ENCODE data around the gene SSTR3. TPM values are rescaled to one million over a fixed set of nuclear protein-coding genes. Genes with fewer than 3 reads are reported as not detected.

SSTR3 gene
- total RNA-seq, 1 experiment from 2014 or later = not detected

- H3K9me3 ChIP-seq (ENCODE audit: low read depth, low read length, poor library complexity, severe bottlenecking) = peaks cover 8% of the 10 kb centered on the region
- intact Hi-C loops (cut with micrococcal nuclease; ENCODE audit: unreplicated experiment) = no loop called here
- no peaks in the 10 kb centered on the region for H3K36me3 ChIP-seq (ENCODE audit: insufficient read depth, low read length, poor library complexity, severe bottlenecking)
- H3K4me1 ChIP-seq (ENCODE audit: insufficient read depth, low read length, poor library complexity, severe bottlenecking) = peaks cover 35% of the 10 kb centered on the region
- DNase-seq (ENCODE audit: low spot score) = no peak
- POLR2A ChIA-PET (ENCODE audit: low non-redundant PET) = no interaction called here
- no peak overlapping the region for H3K27ac ChIP-seq (ENCODE audit: low read depth, low read length, poor library complexity, severe bottlenecking)
- TF ChIP-seq EZH2 (IDR thresholded peaks at IDR 0.05; ENCODE audit: borderline replicate concordance, low read depth, low read length, poor library complexity, severe bottlenecking) = no peak
- TF ChIP-seq, protein P1, sequence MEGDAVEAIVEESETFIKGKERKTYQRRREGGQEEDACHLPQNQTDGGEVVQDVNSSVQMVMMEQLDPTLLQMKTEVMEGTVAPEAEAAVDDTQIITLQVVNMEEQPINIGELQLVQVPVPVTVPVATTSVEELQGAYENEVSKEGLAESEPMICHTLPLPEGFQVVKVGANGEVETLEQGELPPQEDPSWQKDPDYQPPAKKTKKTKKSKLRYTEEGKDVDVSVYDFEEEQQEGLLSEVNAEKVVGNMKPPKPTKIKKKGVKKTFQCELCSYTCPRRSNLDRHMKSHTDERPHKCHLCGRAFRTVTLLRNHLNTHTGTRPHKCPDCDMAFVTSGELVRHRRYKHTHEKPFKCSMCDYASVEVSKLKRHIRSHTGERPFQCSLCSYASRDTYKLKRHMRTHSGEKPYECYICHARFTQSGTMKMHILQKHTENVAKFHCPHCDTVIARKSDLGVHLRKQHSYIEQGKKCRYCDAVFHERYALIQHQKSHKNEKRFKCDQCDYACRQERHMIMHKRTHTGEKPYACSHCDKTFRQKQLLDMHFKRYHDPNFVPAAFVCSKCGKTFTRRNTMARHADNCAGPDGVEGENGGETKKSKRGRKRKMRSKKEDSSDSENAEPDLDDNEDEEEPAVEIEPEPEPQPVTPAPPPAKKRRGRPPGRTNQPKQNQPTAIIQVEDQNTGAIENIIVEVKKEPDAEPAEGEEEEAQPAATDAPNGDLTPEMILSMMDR (conservative IDR thresholded peaks at IDR 0.05; ENCODE audit: low read depth, low read length) = no peak
- no peak overlapping the region for H3K4me3 ChIP-seq (ENCODE audit: low read depth, low read length, poor library complexity, severe bottlenecking)
- H3K27me3 ChIP-seq (replicated peaks; ENCODE audit: insufficient read depth, low read depth, low read length, poor library complexity) = no peaks in the 10 kb centered on the region
- CTCF ChIA-PET = no interaction called here
- BruUV-seq (replicated peaks) = no TSS peak
These were observed 22.0 kb downstream of the SSTR3 start for GRCh38 chr22:37190262-37190780.

- TF ChIP-seq, protein P1 (conservative IDR thresholded peaks at IDR 0.05; ENCODE audit: low read depth, low read length) = no peak
- no peak for TF ChIP-seq EZH2 (IDR thresholded peaks at IDR 0.05; ENCODE audit: borderline replicate concordance, low read depth, low read length, poor library complexity, severe bottlenecking)
- peak; percentile 70 for DNase-seq (ENCODE audit: low spot score)
- no peaks in the 10 kb centered on the region for H3K36me3 ChIP-seq (ENCODE audit: insufficient read depth, low read length, poor library complexity, severe bottlenecking)
- peaks cover 8% of the 10 kb centered on the region for H3K9me3 ChIP-seq (ENCODE audit: low read depth, low read length, poor library complexity, severe bottlenecking)
- H3K4me3 ChIP-seq (ENCODE audit: low read depth, low read length, poor library complexity, severe bottlenecking) = peak overlapping the region; percentile 50
- ChIA-PET CTCF (no interaction called here), POLR2A (ENCODE audit: low non-redundant PET) (no interaction called here)
- H3K4me1 ChIP-seq (ENCODE audit: insufficient read depth, low read length, poor library complexity, severe bottlenecking) = peaks cover 35% of the 10 kb centered on the region
- no TSS peak for BruUV-seq (replicated peaks)
- peak overlapping the region; percentile 92 for H3K27ac ChIP-seq (ENCODE audit: low read depth, low read length, poor library complexity, severe bottlenecking)
- no peaks in the 10 kb centered on the region for H3K27me3 ChIP-seq (replicated peaks; ENCODE audit: insufficient read depth, low read depth, low read length, poor library complexity)
- intact Hi-C loops (cut with micrococcal nuclease; ENCODE audit: unreplicated experiment) = no loop called here
These were observed 23.3 kb downstream of the SSTR3 start for GRCh38 chr22:37188901-37189466.

- Histone ChIP-seq H3K4me3 (ENCODE audit: low read depth, low read length, poor library complexity, severe bottlenecking) (peak within 1 kb of the TSS; percentile 50), H3K4me1 (ENCODE audit: insufficient read depth, low read length, poor library complexity, severe bottlenecking) (peaks cover 35% of the 10 kb centered on the region), H3K27me3 (replicated peaks; ENCODE audit: insufficient read depth, low read depth, low read length, poor library complexity) (no peaks in the 10 kb centered on the region), H3K9me3 (ENCODE audit: low read depth, low read length, poor library complexity, severe bottlenecking) (peaks cover 7% of the 10 kb centered on the region), H3K27ac (ENCODE audit: low read depth, low read length, poor library complexity, severe bottlenecking) (peak within 1 kb of the TSS; percentile 92), H3K36me3 (ENCODE audit: insufficient read depth, low read length, poor library complexity, severe bottlenecking) (no peaks in the 10 kb centered on the region)
- peak; percentile 70 for DNase-seq (ENCODE audit: low spot score)
- ChIA-PET CTCF (interaction anchor here (0.6 to 0.8 kb wide), 2 partner anchors 10 to 11 kb away, joined by 3 to 4 read pairs; no protein-coding TSS in a partner anchor), POLR2A (ENCODE audit: low non-redundant PET) (no interaction called here)
- TSS peak; percentile 36 for BruUV-seq (replicated peaks)
- TF ChIP-seq, protein P1 (conservative IDR thresholded peaks at IDR 0.05; ENCODE audit: low read depth, low read length) = no peak
- TF ChIP-seq EZH2 (IDR thresholded peaks at IDR 0.05; ENCODE audit: borderline replicate concordance, low read depth, low read length, poor library complexity, severe bottlenecking) = no peak
- intact Hi-C loops (cut with micrococcal nuclease; ENCODE audit: unreplicated experiment) = no loop called here
These were observed 24.2 kb downstream of the SSTR3 start, which contains the start of gene C1QTNF6 for GRCh38 chr22:37187891-37188761. Gene C1QTNF6, minus strand, starts transcription at chr22:37188247. Its CDS starts 34 bp downstream, at chr22:37188213.
